GM19467 (cell line): ENCODE results near the gene TSPAN11.

Source experiments
- ATAC-seq: cut with Tn5 transposase; IDR thresholded peaks from one replicate; pipeline ENCODE4 v1.9.1; 2021; ENCODE audit warnings: mild to moderate bottlenecking, moderate library complexity; ENCODE audit not compliant: unreplicated experiment

The TSPAN11 gene

GRCh38 chr12:30959110-30959710 is 32.7 kb downstream of the TSPAN11 start:
- ATAC-seq, result no peak

GRCh38 chr12:30959778-30960177 is 33.2 kb downstream of the TSPAN11 start:
- ATAC-seq, result no peak

- ATAC-seq, result no peak
These were observed 34.5 kb downstream of the TSPAN11 start for GRCh38 chr12:30961030-30961429.

GRCh38 chr12:30962047-30962446 is 35.5 kb downstream of the TSPAN11 start:
- no peak for ATAC-seq

- no peak for ATAC-seq
These were observed 37.4 kb downstream of the TSPAN11 start for GRCh38 chr12:30963709-30964564.

GRCh38 chr12:30964896-30965612 is 38.5 kb downstream of the TSPAN11 start:
- ATAC-seq, result no peak

GRCh38 chr12:30965613-30965985 is 39.1 kb downstream of the TSPAN11 start:
- no peak for ATAC-seq

GRCh38 chr12:30967026-30967425 is 40.5 kb downstream of the TSPAN11 start:
- ATAC-seq, result no peak

GRCh38 chr12:30968211-30968610 is 41.7 kb downstream of the TSPAN11 start:
- no peak for ATAC-seq

- ATAC-seq, result no peak
These were observed 42.5 kb downstream of the TSPAN11 start for GRCh38 chr12:30969006-30969405.

- ATAC-seq, result no peak
These were observed 43.3 kb downstream of the TSPAN11 start for GRCh38 chr12:30969606-30970395.

- no peak for ATAC-seq
These were observed 44.1 kb downstream of the TSPAN11 start for GRCh38 chr12:30970559-30971197.

- no peak for ATAC-seq
These were observed 45.5 kb downstream of the TSPAN11 start for GRCh38 chr12:30972035-30972434.

- ATAC-seq, result no peak
These were observed 46.6 kb downstream of the TSPAN11 start for GRCh38 chr12:30973175-30973574.

- ATAC-seq, result no peak
These were observed 47.3 kb downstream of the TSPAN11 start for GRCh38 chr12:30973830-30974229.

- ATAC-seq, result no peak
These were observed 48.4 kb downstream of the TSPAN11 start for GRCh38 chr12:30974746-30975500.

GRCh38 chr12:30975581-30975980 is 49.0 kb downstream of the TSPAN11 start:
- no peak for ATAC-seq

- no peak for ATAC-seq
These were observed 49.7 kb downstream of the TSPAN11 start for GRCh38 chr12:30976206-30976605.

GRCh38 chr12:30977124-30977523 is 50.6 kb downstream of the TSPAN11 start:
- no peak for ATAC-seq
